Adrenal gland (tissue), 5 donors: Measurements from ENCODE around the gene CFAP57.

ENCODE experiments used
- POLR2A ChIP-seq, 2 donors: fragments of 450-650 bp; IDR thresholded peaks; one replicate each; pipeline ENCODE4 v1.6.1; 2017; ENCODE audit warnings: antibody characterized with exemption in 2 of 2, mild to moderate bottlenecking in 2 of 2, moderate library complexity in 1 of 2
- TF ChIP-seq, protein P1 (sequence below), 6 experiments: fragments of 450-650 bp in 4 of 6; fragments of 200-600 bp in 2 of 6; sonication (generic) in 1 of 6; IDR thresholded peaks; 1 replicate in 5 of 6; 2 replicates in 1 of 6; pipeline versions ENCODE4 v1.5.1 to v1.8.0; 2016 to 2021; ENCODE audit warnings: antibody characterized with exemption in 6 of 6, mild to moderate bottlenecking in 2 of 6, moderate library complexity in 1 of 6
- donor health status: DM: no; HTN: no; CAD: no.

DNA sequence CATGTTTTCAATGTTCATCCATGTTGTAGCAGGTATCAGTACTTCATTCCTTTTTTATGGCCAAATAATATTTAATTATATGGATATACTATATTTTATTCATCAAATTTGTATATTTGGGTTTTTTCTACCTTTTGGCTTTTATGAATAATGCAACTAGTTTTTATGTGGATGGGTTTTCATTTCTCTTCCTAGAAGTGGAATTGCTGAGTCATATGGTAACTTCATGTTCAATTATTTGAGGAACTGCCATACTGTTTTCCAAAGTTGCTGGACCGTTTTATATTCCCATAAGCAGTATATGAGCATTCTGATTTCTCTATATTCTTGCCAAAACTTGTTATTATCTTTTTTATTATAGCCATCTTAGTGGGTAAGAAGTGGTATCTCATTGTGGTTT lies 16.0 kb downstream of the CFAP57 start:
- TF ChIP-seq, protein P1, sequence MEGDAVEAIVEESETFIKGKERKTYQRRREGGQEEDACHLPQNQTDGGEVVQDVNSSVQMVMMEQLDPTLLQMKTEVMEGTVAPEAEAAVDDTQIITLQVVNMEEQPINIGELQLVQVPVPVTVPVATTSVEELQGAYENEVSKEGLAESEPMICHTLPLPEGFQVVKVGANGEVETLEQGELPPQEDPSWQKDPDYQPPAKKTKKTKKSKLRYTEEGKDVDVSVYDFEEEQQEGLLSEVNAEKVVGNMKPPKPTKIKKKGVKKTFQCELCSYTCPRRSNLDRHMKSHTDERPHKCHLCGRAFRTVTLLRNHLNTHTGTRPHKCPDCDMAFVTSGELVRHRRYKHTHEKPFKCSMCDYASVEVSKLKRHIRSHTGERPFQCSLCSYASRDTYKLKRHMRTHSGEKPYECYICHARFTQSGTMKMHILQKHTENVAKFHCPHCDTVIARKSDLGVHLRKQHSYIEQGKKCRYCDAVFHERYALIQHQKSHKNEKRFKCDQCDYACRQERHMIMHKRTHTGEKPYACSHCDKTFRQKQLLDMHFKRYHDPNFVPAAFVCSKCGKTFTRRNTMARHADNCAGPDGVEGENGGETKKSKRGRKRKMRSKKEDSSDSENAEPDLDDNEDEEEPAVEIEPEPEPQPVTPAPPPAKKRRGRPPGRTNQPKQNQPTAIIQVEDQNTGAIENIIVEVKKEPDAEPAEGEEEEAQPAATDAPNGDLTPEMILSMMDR (IDR thresholded peaks at IDR 0.05): no peak
- no peak for TF ChIP-seq POLR2A (IDR thresholded peaks at IDR 0.05)
